Activated naive CD8-positive, alpha-beta T cell (primary cell): ENCODE results near the gene MAZ.
A peak's percentile ranks its signal among the peaks of the same experiment; 100 is the strongest.

Experiments used
- H3K27ac Mint-ChIP-seq: one replicate; pipeline ENCODE4 v1.8.0; 2021; ENCODE audit warnings: mixed read lengths
- H3K27me3 Mint-ChIP-seq: one replicate; pipeline ENCODE4 v1.8.0; 2021; ENCODE audit warnings: mixed read lengths
- H3K36me3 Mint-ChIP-seq: one replicate; pipeline ENCODE4 v1.8.0; 2021; ENCODE audit warnings: mixed read lengths
- H3K4me1 Mint-ChIP-seq: one replicate; pipeline ENCODE4 v1.8.0; 2021; ENCODE audit warnings: low read depth, mixed read lengths
- H3K4me3 Mint-ChIP-seq: one replicate; pipeline ENCODE4 v1.8.0; 2021; ENCODE audit warnings: mild to moderate bottlenecking, mixed read lengths
- H3K9me3 Mint-ChIP-seq: one replicate; pipeline ENCODE4 v1.8.0; 2021; ENCODE audit warnings: low read depth, mixed read lengths

Gene MAZ

GRCh38 chr16:29794231-29794710, 12.1 kb upstream of the MAZ start:
- Mint-ChIP-seq H3K4me3 (no peak overlapping the region), H3K4me1 (peaks cover 30% of the 10 kb centered on the region), H3K36me3 (peaks cover 17% of the 10 kb centered on the region), H3K27me3 (no peaks in the 10 kb centered on the region), H3K27ac (no peak overlapping the region), H3K9me3 (no peaks in the 10 kb centered on the region)

GRCh38 chr16:29802416-29802935, 3.9 kb upstream of the MAZ start:
- Mint-ChIP-seq H3K36me3 (peaks cover 7% of the 10 kb centered on the region), H3K27me3 (no peaks in the 10 kb centered on the region), H3K9me3 (no peaks in the 10 kb centered on the region), H3K4me1 (peaks cover 12% of the 10 kb centered on the region), H3K27ac (peak overlapping the region; percentile 50), H3K4me3 (no peak overlapping the region)

- peaks cover 7% of the 10 kb centered on the region for H3K36me3 Mint-ChIP-seq
Measured at GRCh38 chr16:29804020-29804419, 2.3 kb upstream of the MAZ start.

GRCh38 chr16:29804455-29805231, 1.7 kb upstream of the MAZ start:
- H3K9me3 Mint-ChIP-seq: no peaks in the 10 kb centered on the region
- peaks cover 24% of the 10 kb centered on the region for H3K4me1 Mint-ChIP-seq
- peak overlapping the region; percentile 93 for H3K4me3 Mint-ChIP-seq
- H3K27ac Mint-ChIP-seq: peak overlapping the region; percentile 100
- no peaks in the 10 kb centered on the region for H3K27me3 Mint-ChIP-seq
- H3K36me3 Mint-ChIP-seq: peaks cover 7% of the 10 kb centered on the region

More at GRCh38 chr16:29804020-29804419, 2.3 kb upstream of the MAZ start:
- peaks cover 22% of the 10 kb centered on the region for H3K4me1 Mint-ChIP-seq
- peak overlapping the region; percentile 93 for H3K4me3 Mint-ChIP-seq
- H3K27me3 Mint-ChIP-seq: no peaks in the 10 kb centered on the region
- H3K27ac Mint-ChIP-seq: peak overlapping the region; percentile 99
- no peaks in the 10 kb centered on the region for H3K9me3 Mint-ChIP-seq

GRCh38 chr16:29805232-29806098, 864 bp upstream of the MAZ start:
- no peaks in the 10 kb centered on the region for H3K9me3 Mint-ChIP-seq
- H3K4me1 Mint-ChIP-seq: peaks cover 30% of the 10 kb centered on the region
- peak overlapping the region; percentile 93 for H3K4me3 Mint-ChIP-seq
- H3K27me3 Mint-ChIP-seq: no peaks in the 10 kb centered on the region
- H3K36me3 Mint-ChIP-seq: peaks cover 7% of the 10 kb centered on the region
- H3K27ac Mint-ChIP-seq: peak overlapping the region; percentile 100

GRCh38 chr16:29806641-29807425, 504 bp downstream of the MAZ start:
- Mint-ChIP-seq H3K9me3 (no peaks in the 10 kb centered on the region), H3K27me3 (no peaks in the 10 kb centered on the region), H3K4me1 (peaks cover 42% of the 10 kb centered on the region), H3K36me3 (peaks cover 9% of the 10 kb centered on the region), H3K27ac (peak overlapping the region; percentile 83), H3K4me3 (peak overlapping the region; percentile 97)

- Mint-ChIP-seq H3K27me3 (no peaks in the 10 kb centered on the region), H3K36me3 (peaks cover 9% of the 10 kb centered on the region), H3K27ac (peak overlapping the region; percentile 98), H3K9me3 (no peaks in the 10 kb centered on the region), H3K4me1 (peaks cover 42% of the 10 kb centered on the region), H3K4me3 (peak overlapping the region; percentile 97)
Measured at GRCh38 chr16:29807426-29808218, 1.3 kb downstream of the MAZ start.

GRCh38 chr16:29808219-29808900, 2.0 kb downstream of the MAZ start:
- Mint-ChIP-seq H3K27ac (peak overlapping the region; percentile 98), H3K9me3 (no peaks in the 10 kb centered on the region), H3K4me1 (peaks cover 42% of the 10 kb centered on the region), H3K27me3 (no peaks in the 10 kb centered on the region), H3K4me3 (peak overlapping the region; percentile 97), H3K36me3 (peaks cover 9% of the 10 kb centered on the region)

- peaks cover 41% of the 10 kb centered on the region for H3K4me1 Mint-ChIP-seq
- peaks cover 9% of the 10 kb centered on the region for H3K36me3 Mint-ChIP-seq
- peak overlapping the region; percentile 98 for H3K27ac Mint-ChIP-seq
- no peaks in the 10 kb centered on the region for H3K27me3 Mint-ChIP-seq
- H3K9me3 Mint-ChIP-seq: no peaks in the 10 kb centered on the region
- peak overlapping the region; percentile 97 for H3K4me3 Mint-ChIP-seq
Measured at GRCh38 chr16:29809031-29809747, 2.9 kb downstream of the MAZ start.

GRCh38 chr16:29809850-29810698, 3.7 kb downstream of the MAZ start:
- Mint-ChIP-seq H3K27me3 (no peaks in the 10 kb centered on the region), H3K27ac (peak overlapping the region; percentile 90), H3K9me3 (no peaks in the 10 kb centered on the region), H3K4me1 (peaks cover 41% of the 10 kb centered on the region), H3K4me3 (peak overlapping the region; percentile 93), H3K36me3 (peaks cover 7% of the 10 kb centered on the region)

GRCh38 chr16:29810699-29811169, 4.4 kb downstream of the MAZ start:
- H3K27me3 Mint-ChIP-seq: no peaks in the 10 kb centered on the region
- peak overlapping the region; percentile 90 for H3K27ac Mint-ChIP-seq
- no peaks in the 10 kb centered on the region for H3K9me3 Mint-ChIP-seq
- H3K4me1 Mint-ChIP-seq: peaks cover 44% of the 10 kb centered on the region
- H3K36me3 Mint-ChIP-seq: peaks cover 7% of the 10 kb centered on the region
- peak overlapping the region; percentile 93 for H3K4me3 Mint-ChIP-seq
